Heart left ventricle (tissue), 13 donors: ENCODE measurements around the gene PDCL2.

Experiments
- CTCF ChIP-seq, 12 donors: fragments of 200-600 bp; sonication (generic) in 4 of 12; IDR thresholded peaks; one replicate each; pipeline versions ENCODE4 v1.5.0 to v1.8.0; 2018 to 2022; ENCODE audit warnings: antibody characterized with exemption in 12 of 12, mild to moderate bottlenecking in 5 of 12
- POLR2A ChIP-seq, 2 donors: fragments of 450-650 bp; IDR thresholded peaks; one replicate each; pipeline ENCODE4 v1.6.1; 2017; ENCODE audit warnings: antibody characterized with exemption in 2 of 2, mild to moderate bottlenecking in 2 of 2, moderate library complexity in 2 of 2
- donor health status: ischemic (EF 13 %, LVEDD 7.1; RV severe dilation, severe dysfunction).
- donor health status: DM: no; HTN: yes; CAD: no.
- donor health status: DM: no; HTN: no; CAD: no.
- donor health status: ischemic (EF 25% LVEDD 6.9; RV normal size, moderate dysfunction).
- donor health status: ischemic (EF 25% LVEDD 5.7; RV mildly dilated, moderate dysfunction).
- donor health status: ischemic (EF 35%, LVEDD 5.7; RV mildly dilated, moderate dysfunction).
- donor health status: nonischemic (EF 11% LVEDD 7.7; RV severe dilation, severe dysfunction).
- donor health status: DM: yes; HTN: yes; CAD: no.
- donor health status: PGD.
- donor health status: ischemic (EF 29% LVEDD 5.4; RV normal size, mild dysfunction).
- donor health status: nonischemic (EF 23%, LVEDD 6.1; RV moderate dilation, normal function).

GRCh38 chr4:55636656-55636999 is 44.6 kb upstream of the PDCL2 start:
- TF ChIP-seq CTCF (IDR thresholded peaks at IDR 0.05) (no peak), POLR2A (IDR thresholded peaks at IDR 0.05) (no peak)
